Caco-2 (cell line): ENCODE results near the gene SORCS2. TPM values are rescaled to one million over a fixed set of nuclear protein-coding genes. Genes with fewer than 3 reads are reported as not detected.

Experiments
- BruUV-seq: library from RNA; stranded (reverse); fragments of 400-500 nt; replicated peaks from 2 replicates; lab custom pipeline; 2021; lab: Mats Ljungman, UMichigan
- CTCF ChIA-PET: fragments of 300-600 bp; sonication (Branson Sonifier 250); formaldehyde crosslinking; loops from one replicate; lab custom pipeline; 2022; ENCODE audit warnings: antibody characterized with exemption; lab: Charles Lee
- POLR2A ChIA-PET: fragments of 300-600 bp; sonication (Branson Sonifier 250); formaldehyde crosslinking; loops from one replicate; lab custom pipeline; 2022; ENCODE audit warnings: antibody characterized with exemption; lab: Charles Lee
- DNase-seq, 2 experiments: peaks; one replicate each; pipeline versions ENCODE4 v3.0.0 to v3.0.0-alpha.2; 2020 to 2022
- H3K27me3 ChIP-seq: replicated peaks from 2 replicates; pipeline ENCODE4 v1.6.0; 2011; ENCODE audit warnings: low read length; ENCODE audit not compliant: control insufficient read depth, insufficient read depth
- H3K36me3 ChIP-seq: 2 replicates; pipeline ENCODE4 v1.5.1; 2011; ENCODE audit warnings: low read length; ENCODE audit not compliant: control insufficient read depth, insufficient read depth
- H3K4me1 ChIP-seq: fragments of 250-450 bp; sonication (Bioruptor Pico); 2 replicates; pipeline ENCODE4 v1.5.1; 2020; ENCODE audit warnings: mild to moderate bottlenecking
- H3K4me3 ChIP-seq: 2 replicates; pipeline ENCODE4 v1.5.1; 2011; ENCODE audit warnings: low read depth, mild to moderate bottlenecking, control low read depth, low read length
- H3K9me3 ChIP-seq: fragments of 250-450 bp; sonication (Bioruptor Pico); 2 replicates; pipeline ENCODE4 v1.5.1; 2020; ENCODE audit warnings: mild to moderate bottlenecking, moderate library complexity
- H3K27ac Mint-ChIP-seq: one replicate; pipeline ENCODE4 v1.8.0; 2022; ENCODE audit warnings: mixed read lengths; ENCODE audit not compliant: unreplicated experiment
- H3K27me3 Mint-ChIP-seq: one replicate; pipeline ENCODE4 v1.8.0; 2022; ENCODE audit warnings: mixed read lengths; ENCODE audit not compliant: insufficient read depth, unreplicated experiment
- H3K36me3 Mint-ChIP-seq: one replicate; pipeline ENCODE4 v1.8.0; 2022; ENCODE audit warnings: mild to moderate bottlenecking, mixed read lengths; ENCODE audit not compliant: insufficient read depth, unreplicated experiment
- H3K4me1 Mint-ChIP-seq: one replicate; pipeline ENCODE4 v1.8.0; 2022; ENCODE audit warnings: low read depth, mixed read lengths; ENCODE audit not compliant: unreplicated experiment
- H3K4me3 Mint-ChIP-seq: one replicate; pipeline ENCODE4 v1.8.0; 2022; ENCODE audit warnings: mild to moderate bottlenecking, moderate library complexity, mixed read lengths; ENCODE audit not compliant: unreplicated experiment
- H3K9me3 Mint-ChIP-seq: one replicate; pipeline ENCODE4 v1.8.0; 2022; ENCODE audit warnings: mixed read lengths; ENCODE audit not compliant: unreplicated experiment
- CTCF ChIP-seq, 2 experiments: fragments of 200-600 bp in 1 of 2; IDR thresholded peaks; 1 replicate in 1 of 2; 2 replicates in 1 of 2; pipeline versions ENCODE4 v1.5.1 to v1.8.0; 2011 to 2022; ENCODE audit warnings: antibody characterized with exemption in 1 of 2, control low read depth in 1 of 2, inconsistent platforms in 1 of 2, low read depth in 1 of 2, low read length in 1 of 2, mild to moderate bottlenecking in 1 of 2, moderate library complexity in 1 of 2; ENCODE audit not compliant: insufficient read depth in 1 of 2, severe bottlenecking in 1 of 2, unreplicated experiment in 1 of 2
- intact Hi-C: fragments of 100-400 bp; cut with micrococcal nuclease; formaldehyde crosslinking; loops from one replicate; pipeline ENCODE4 v1.10.0; 2022; ENCODE audit not compliant: unreplicated experiment
- total RNA-seq: library from RNA; stranded (reverse); gene quantifications from 2 replicates; pipeline ENCODE4 v1.2.3, GENCODE V29; 2022

Gene SORCS2
- total RNA-seq, 1 experiment from 2014 or later: 1.6 TPM

GRCh38 chr4:7687796-7688195 lies 495.5 kb downstream of the SORCS2 start:
- CTCF ChIA-PET: no interaction called here
- TF ChIP-seq CTCF (IDR thresholded peaks at IDR 0.05; ENCODE audit: insufficient read depth in 1 of 2, low read depth in 1 of 2, low read length in 1 of 2, severe bottlenecking in 1 of 2, unreplicated experiment in 1 of 2): no peak
- Mint-ChIP-seq H3K27me3 (no peaks in the 10 kb centered on the region), H3K36me3 (no peaks in the 10 kb centered on the region), H3K9me3 (peaks cover 8% of the 10 kb centered on the region), H3K27ac (no peak overlapping the region), H3K4me1 (no peaks in the 10 kb centered on the region), H3K4me3 (no peak overlapping the region)
- no peaks in the 10 kb centered on the region for H3K36me3 ChIP-seq
- no peaks in the 10 kb centered on the region for H3K27me3 ChIP-seq
- POLR2A ChIA-PET: no interaction called here
- intact Hi-C loops: no loop called here
- H3K4me1 ChIP-seq: no peaks in the 10 kb centered on the region
- BruUV-seq: no TSS peak
- DNase-seq: no peak
- no peaks in the 10 kb centered on the region for H3K9me3 ChIP-seq
- no peak overlapping the region for H3K4me3 ChIP-seq

GRCh38 chr4:7689773-7690693 lies 497.7 kb downstream of the SORCS2 start:
- Histone ChIP-seq H3K4me3 (no peak overlapping the region), H3K36me3 (no peaks in the 10 kb centered on the region), H3K4me1 (no peaks in the 10 kb centered on the region), H3K27me3 (no peaks in the 10 kb centered on the region), H3K9me3 (no peaks in the 10 kb centered on the region)
- TF ChIP-seq CTCF (IDR thresholded peaks at IDR 0.05; ENCODE audit: insufficient read depth in 1 of 2, low read depth in 1 of 2, low read length in 1 of 2, severe bottlenecking in 1 of 2, unreplicated experiment in 1 of 2): no peak
- no peak overlapping the region for H3K27ac Mint-ChIP-seq
- no peak overlapping the region for H3K4me3 Mint-ChIP-seq
- no peaks in the 10 kb centered on the region for H3K36me3 Mint-ChIP-seq
- ChIA-PET CTCF (no interaction called here), POLR2A (no interaction called here)
- no TSS peak for BruUV-seq
- no peaks in the 10 kb centered on the region for H3K4me1 Mint-ChIP-seq
- intact Hi-C loops: no loop called here
- peaks cover 3% of the 10 kb centered on the region for H3K27me3 Mint-ChIP-seq
- no peak for DNase-seq
- H3K9me3 Mint-ChIP-seq: no peaks in the 10 kb centered on the region

- TF ChIP-seq CTCF (IDR thresholded peaks at IDR 0.05; ENCODE audit: insufficient read depth in 1 of 2, low read depth in 1 of 2, low read length in 1 of 2, severe bottlenecking in 1 of 2, unreplicated experiment in 1 of 2): no peak
- no peak overlapping the region for H3K4me3 Mint-ChIP-seq
- DNase-seq: no peak
- H3K36me3 Mint-ChIP-seq: no peaks in the 10 kb centered on the region
- no peak overlapping the region for H3K27ac Mint-ChIP-seq
- POLR2A ChIA-PET: no interaction called here
- H3K27me3 Mint-ChIP-seq: peaks cover 3% of the 10 kb centered on the region
- Histone ChIP-seq H3K27me3 (no peaks in the 10 kb centered on the region), H3K4me3 (no peak overlapping the region), H3K9me3 (no peaks in the 10 kb centered on the region), H3K36me3 (no peaks in the 10 kb centered on the region), H3K4me1 (no peaks in the 10 kb centered on the region)
- H3K4me1 Mint-ChIP-seq: no peaks in the 10 kb centered on the region
- no TSS peak for BruUV-seq
- CTCF ChIA-PET: no interaction called here
- intact Hi-C loops: no loop called here
- H3K9me3 Mint-ChIP-seq: no peaks in the 10 kb centered on the region
Observed at GRCh38 chr4:7691061-7691460, 498.7 kb downstream of the SORCS2 start.
